Neutrophil (primary cell): ENCODE data around the gene BPHL.

Experiments
- H3K27ac ChIP-seq: fragments of 200-600 bp; sonication (generic); 2 replicates; pipeline ENCODE4 v1.5.1; 2016; ENCODE audit warnings: mild to moderate bottlenecking, moderate library complexity
- H3K27me3 ChIP-seq: fragments of 200-600 bp; sonication (generic); 2 replicates; pipeline ENCODE4 v1.6.0; 2016; ENCODE audit warnings: mild to moderate bottlenecking
- H3K36me3 ChIP-seq: fragments of 200-600 bp; sonication (generic); 2 replicates; pipeline ENCODE4 v1.5.1; 2017
- H3K4me1 ChIP-seq, 2 experiments: fragments of 200-600 bp in 1 of 2; sonication (generic) in 1 of 2; 1 replicate in 1 of 2; 2 replicates in 1 of 2; pipeline versions ENCODE4 v1.5.1 to v1.6.1; 2013 to 2016; ENCODE audit warnings: low read depth in 1 of 2, low read length in 1 of 2, mild to moderate bottlenecking in 1 of 2, moderate library complexity in 1 of 2; ENCODE audit not compliant: control insufficient read depth in 1 of 2, insufficient read depth in 1 of 2
- H3K4me3 ChIP-seq, 2 experiments: fragments of 200-600 bp in 1 of 2; sonication (generic) in 1 of 2; 1 replicate in 1 of 2; 2 replicates in 1 of 2; pipeline ENCODE4 v1.5.1; 2013 to 2016; ENCODE audit warnings: low read depth in 1 of 2, low read length in 1 of 2, mild to moderate bottlenecking in 1 of 2, moderate library complexity in 1 of 2
- H3K9me3 ChIP-seq: fragments of 200-600 bp; sonication (generic); 2 replicates; pipeline ENCODE4 v1.5.1; 2016
- CTCF ChIP-seq: fragments of 200-600 bp; sonication (generic); IDR thresholded peaks from 2 replicates; pipeline ENCODE4 v1.5.1; 2016; ENCODE audit warnings: antibody characterized with exemption

The BPHL gene

GRCh38 chr6:3118353-3119039, at the start of gene BPHL:
Gene BPHL (plus strand): TSS chr6:3118711. CDS start chr6:3118741, 30 bp downstream.
- Histone ChIP-seq H3K27me3 (peaks cover 23% of the 10 kb centered on the region), H3K4me3 (peak within 1 kb of the TSS; percentile 63 to 99), H3K9me3 (no peaks in the 10 kb centered on the region), H3K36me3 (peaks cover 24% of the 10 kb centered on the region), H3K4me1 (peaks cover 11 to 16% of the 10 kb centered on the region in 2 experiments), H3K27ac (peak within 1 kb of the TSS; percentile 89)
- TF ChIP-seq CTCF: peak; percentile 49

GRCh38 chr6:3071568-3071967, 46.9 kb upstream of the BPHL start:
- no peak overlapping the region for H3K27ac ChIP-seq

GRCh38 chr6:3072798-3073197, 45.7 kb upstream of the BPHL start:
- no peak overlapping the region for H3K4me3 ChIP-seq
- peaks cover 20% of the 10 kb centered on the region for H3K36me3 ChIP-seq
- no peak overlapping the region for H3K27ac ChIP-seq
- TF ChIP-seq CTCF: no peak
- H3K27me3 ChIP-seq: no peaks in the 10 kb centered on the region
- peaks cover 26 to 39% of the 10 kb centered on the region in 2 experiments for H3K4me1 ChIP-seq
- no peaks in the 10 kb centered on the region for H3K9me3 ChIP-seq

More at GRCh38 chr6:3071568-3071967, 46.9 kb upstream of the BPHL start:
- peaks cover 35 to 50% of the 10 kb centered on the region in 2 experiments for H3K4me1 ChIP-seq
- no peak for TF ChIP-seq CTCF
- no peaks in the 10 kb centered on the region for H3K9me3 ChIP-seq
- no peaks in the 10 kb centered on the region for H3K27me3 ChIP-seq
- no peak overlapping the region for H3K4me3 ChIP-seq
- peaks cover 8% of the 10 kb centered on the region for H3K36me3 ChIP-seq

- Histone ChIP-seq H3K27ac (no peak overlapping the region), H3K27me3 (no peaks in the 10 kb centered on the region), H3K9me3 (no peaks in the 10 kb centered on the region), H3K36me3 (peaks cover 26% of the 10 kb centered on the region), H3K4me1 (peaks cover 22 to 35% of the 10 kb centered on the region in 2 experiments), H3K4me3 (no peak overlapping the region)
- TF ChIP-seq CTCF: no peak
These were observed 45.1 kb upstream of the BPHL start for GRCh38 chr6:3073382-3073781.

- Histone ChIP-seq H3K36me3 (peaks cover 47% of the 10 kb centered on the region), H3K9me3 (no peaks in the 10 kb centered on the region), H3K27me3 (no peaks in the 10 kb centered on the region), H3K4me3 (no peak overlapping the region), H3K27ac (no peak overlapping the region), H3K4me1 (peaks cover 6 to 16% of the 10 kb centered on the region in 2 experiments)
- no peak for TF ChIP-seq CTCF
These were observed 42.8 kb upstream of the BPHL start for GRCh38 chr6:3075772-3076113.
